ENCODE measurements around the gene NBAS.

Gene NBAS

DNA sequence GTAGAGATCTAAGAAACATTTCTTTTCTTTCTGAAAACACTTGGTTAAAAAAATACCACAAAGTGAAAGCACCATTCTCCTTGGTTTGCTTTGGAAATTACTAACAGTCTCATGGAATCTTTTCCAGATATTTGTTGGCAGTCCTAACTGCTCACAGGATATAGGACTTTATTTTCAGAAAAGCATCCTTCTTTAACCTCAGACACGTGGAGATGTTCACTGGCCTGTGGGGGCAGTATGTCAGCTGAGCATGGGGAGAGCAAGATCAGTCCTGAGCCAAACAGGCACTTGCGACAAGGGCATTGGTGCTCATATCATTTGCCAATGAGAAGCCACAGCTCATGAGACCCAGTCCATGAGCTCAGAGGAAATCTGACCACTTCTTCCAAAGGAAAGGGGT is 371.9 kb downstream of the NBAS start:
- TF ChIP-seq MYC (IDR thresholded peaks at IDR 0.05; ENCODE audit: low read depth, low read length): no peak
- TF ChIP-seq, protein P1, sequence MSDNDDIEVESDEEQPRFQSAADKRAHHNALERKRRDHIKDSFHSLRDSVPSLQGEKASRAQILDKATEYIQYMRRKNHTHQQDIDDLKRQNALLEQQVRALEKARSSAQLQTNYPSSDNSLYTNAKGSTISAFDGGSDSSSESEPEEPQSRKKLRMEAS (IDR thresholded peaks at IDR 0.05; ENCODE audit: low read depth, low read length): no peak
- TF ChIP-seq, protein P2, sequence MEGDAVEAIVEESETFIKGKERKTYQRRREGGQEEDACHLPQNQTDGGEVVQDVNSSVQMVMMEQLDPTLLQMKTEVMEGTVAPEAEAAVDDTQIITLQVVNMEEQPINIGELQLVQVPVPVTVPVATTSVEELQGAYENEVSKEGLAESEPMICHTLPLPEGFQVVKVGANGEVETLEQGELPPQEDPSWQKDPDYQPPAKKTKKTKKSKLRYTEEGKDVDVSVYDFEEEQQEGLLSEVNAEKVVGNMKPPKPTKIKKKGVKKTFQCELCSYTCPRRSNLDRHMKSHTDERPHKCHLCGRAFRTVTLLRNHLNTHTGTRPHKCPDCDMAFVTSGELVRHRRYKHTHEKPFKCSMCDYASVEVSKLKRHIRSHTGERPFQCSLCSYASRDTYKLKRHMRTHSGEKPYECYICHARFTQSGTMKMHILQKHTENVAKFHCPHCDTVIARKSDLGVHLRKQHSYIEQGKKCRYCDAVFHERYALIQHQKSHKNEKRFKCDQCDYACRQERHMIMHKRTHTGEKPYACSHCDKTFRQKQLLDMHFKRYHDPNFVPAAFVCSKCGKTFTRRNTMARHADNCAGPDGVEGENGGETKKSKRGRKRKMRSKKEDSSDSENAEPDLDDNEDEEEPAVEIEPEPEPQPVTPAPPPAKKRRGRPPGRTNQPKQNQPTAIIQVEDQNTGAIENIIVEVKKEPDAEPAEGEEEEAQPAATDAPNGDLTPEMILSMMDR (IDR thresholded peaks at IDR 0.05; ENCODE audit: low read depth, low read length): no peak
- TF ChIP-seq POLR2A (IDR thresholded peaks at IDR 0.05; ENCODE audit: extremely low read depth, insufficient read length): no peak
- no peak for DNase-seq (ENCODE audit: low read depth)
- H3K4me3 ChIP-seq (ENCODE audit: low read depth, low read length): no peak overlapping the region

DNA sequence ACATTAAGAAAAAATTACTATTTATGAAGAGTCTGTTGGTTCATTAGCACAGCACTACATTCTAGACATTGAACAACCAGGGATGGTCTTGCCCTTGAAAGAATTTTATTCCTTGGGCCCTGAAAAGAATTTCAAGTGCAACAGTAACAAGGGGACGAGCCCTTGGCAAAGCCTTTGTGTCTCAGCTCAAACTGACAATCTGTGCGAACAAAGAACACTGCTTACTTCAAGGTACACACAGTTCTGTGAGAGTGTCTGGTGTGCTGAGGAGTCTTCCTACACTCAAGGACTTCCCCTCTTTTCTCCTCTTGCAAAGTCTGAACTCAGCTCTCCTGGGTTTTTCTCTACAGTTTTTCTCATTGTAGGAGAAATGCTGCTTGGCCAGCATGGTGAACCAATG is 373.4 kb downstream of the NBAS start:
- TF ChIP-seq, protein P1 (IDR thresholded peaks at IDR 0.05; ENCODE audit: low read depth, low read length): no peak
- TF ChIP-seq POLR2A (IDR thresholded peaks at IDR 0.05; ENCODE audit: extremely low read depth, insufficient read length) (no peak), MYC (IDR thresholded peaks at IDR 0.05; ENCODE audit: low read depth, low read length) (no peak)
- TF ChIP-seq, protein P2 (IDR thresholded peaks at IDR 0.05; ENCODE audit: low read depth, low read length): no peak
- H3K4me3 ChIP-seq (ENCODE audit: low read depth, low read length): no peak overlapping the region
- DNase-seq (ENCODE audit: low read depth): no peak

DNA sequence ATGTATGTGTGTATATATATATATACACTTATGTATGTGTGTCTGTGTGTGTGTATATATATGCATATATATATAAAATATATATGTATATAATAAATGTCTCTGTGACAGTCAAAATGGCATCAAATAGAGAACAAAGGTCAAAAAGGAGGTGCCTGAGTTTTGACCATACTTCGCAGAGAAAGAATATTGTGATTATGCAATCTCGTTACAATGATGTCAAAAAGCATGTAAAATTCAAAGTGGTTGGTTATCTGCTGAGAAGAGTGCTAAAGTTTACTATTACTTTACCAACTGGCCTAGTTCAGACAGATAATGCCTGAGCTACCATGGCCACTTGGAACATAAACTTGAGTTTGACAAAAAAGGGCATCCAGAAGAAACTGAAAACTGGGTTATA is 375.0 kb downstream of the NBAS start:
- TF ChIP-seq, protein P2 (IDR thresholded peaks at IDR 0.05; ENCODE audit: low read depth, low read length): no peak
- no peak for DNase-seq (ENCODE audit: low read depth)
- no peak overlapping the region for H3K4me3 ChIP-seq (ENCODE audit: low read depth, low read length)

DNA sequence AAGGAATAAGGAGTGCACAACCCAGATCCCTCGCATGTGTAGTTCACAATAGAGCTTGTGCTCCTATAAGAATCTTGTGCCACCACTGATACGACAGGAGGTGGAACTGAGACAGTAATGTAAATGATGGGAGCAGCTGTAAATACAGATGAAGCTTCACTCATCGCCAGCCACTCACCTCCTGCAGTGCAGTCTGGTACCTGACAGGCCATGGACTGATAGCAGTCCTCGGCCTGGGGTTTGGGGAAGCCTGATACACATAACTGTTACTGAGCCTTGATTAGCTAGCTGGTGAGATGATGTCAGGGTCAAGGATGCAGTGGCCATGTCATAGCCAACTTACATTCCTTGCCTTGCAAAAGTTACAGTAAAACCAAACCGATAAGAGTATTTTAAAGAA is 376.6 kb downstream of the NBAS start:
- TF ChIP-seq MYC (IDR thresholded peaks at IDR 0.05; ENCODE audit: low read depth, low read length): no peak
- TF ChIP-seq POLR2A (IDR thresholded peaks at IDR 0.05; ENCODE audit: extremely low read depth, insufficient read length): no peak
- TF ChIP-seq, protein P1 (IDR thresholded peaks at IDR 0.05; ENCODE audit: low read depth, low read length): no peak
- TF ChIP-seq, protein P2 (IDR thresholded peaks at IDR 0.05; ENCODE audit: low read depth, low read length): no peak
- DNase-seq (ENCODE audit: low read depth): no peak
- H3K4me3 ChIP-seq (ENCODE audit: low read depth, low read length): no peak overlapping the region

DNA sequence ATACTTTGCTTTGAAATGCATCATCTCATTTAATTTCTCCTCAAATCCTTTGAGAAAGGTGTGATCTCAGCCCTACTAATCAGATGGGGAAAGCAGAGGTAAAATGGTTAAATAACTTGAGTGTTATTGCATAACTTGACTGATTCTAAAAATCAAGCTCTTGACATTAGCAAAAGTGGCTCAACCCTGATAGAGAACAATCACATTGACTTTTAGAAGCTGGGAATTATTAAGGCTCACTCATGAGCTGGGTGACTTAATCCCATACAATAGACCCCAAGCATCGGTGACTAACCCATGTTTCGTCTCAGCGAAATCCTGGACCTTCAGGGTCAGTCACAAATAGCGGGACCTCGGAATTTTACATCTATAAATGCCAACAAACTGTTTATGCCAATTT is 378.9 kb downstream of the NBAS start:
- H3K4me3 ChIP-seq (ENCODE audit: low read depth, low read length): no peak overlapping the region
- no peak for DNase-seq (ENCODE audit: low read depth)
- no peak for TF ChIP-seq POLR2A (IDR thresholded peaks at IDR 0.05; ENCODE audit: extremely low read depth, insufficient read length)
- TF ChIP-seq, protein P1 (IDR thresholded peaks at IDR 0.05; ENCODE audit: low read depth, low read length): no peak

DNA sequence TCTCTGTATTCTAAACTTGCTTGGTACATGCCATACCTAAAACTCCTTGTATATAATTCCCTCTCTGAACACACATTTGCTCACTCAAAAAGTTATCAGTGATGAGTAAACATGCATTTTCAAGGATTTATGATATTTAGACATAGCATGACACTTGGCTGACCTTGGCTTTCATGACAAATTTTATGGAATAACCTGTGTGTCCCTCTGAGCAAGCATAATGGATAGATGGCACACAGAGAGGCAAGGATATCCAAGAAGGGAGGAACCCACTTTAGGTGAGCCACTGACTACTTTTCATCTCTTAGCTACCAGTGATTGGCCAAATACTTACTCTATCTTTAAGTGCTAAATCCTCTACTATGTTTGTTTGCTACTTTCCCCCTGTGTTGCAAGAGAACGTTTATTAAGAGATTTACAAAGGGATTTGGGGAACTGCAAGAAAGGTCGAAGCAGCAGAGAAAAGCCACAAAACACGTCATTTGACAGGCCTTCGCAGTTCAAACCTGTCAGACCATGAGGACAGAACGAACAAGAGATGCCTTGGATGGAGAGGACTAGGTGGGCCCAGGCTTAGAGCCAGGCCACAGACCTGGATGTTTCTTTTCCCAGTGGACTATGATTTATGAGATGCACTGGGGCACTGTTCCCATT is 379.9 kb downstream of the NBAS start:
- TF ChIP-seq MYC (IDR thresholded peaks at IDR 0.05; ENCODE audit: low read depth, low read length) (no peak), POLR2A (IDR thresholded peaks at IDR 0.05; ENCODE audit: extremely low read depth, insufficient read length) (no peak)
- TF ChIP-seq, protein P1 (IDR thresholded peaks at IDR 0.05; ENCODE audit: low read depth, low read length): no peak
- TF ChIP-seq, protein P2 (IDR thresholded peaks at IDR 0.05; ENCODE audit: low read depth, low read length): no peak
- no peak for DNase-seq (ENCODE audit: low read depth)
- no peak overlapping the region for H3K4me3 ChIP-seq (ENCODE audit: low read depth, low read length)
